HEK293T (cell line): ENCODE measurements around the gene HYCC2.
"Not testable (repeated sequence)": the region's sequence is repeated elsewhere in the genome, so short reads cannot be mapped to it uniquely, and the experiment has no call there.

ENCODE experiments used
- CTCF ChIA-PET: fragments of 350-600 bp; formaldehyde crosslinking; extraction: SDS; loops from one replicate; lab custom pipeline; 2021; ENCODE audit warnings: antibody characterized with exemption, inconsistent platforms; lab: Yijun Ruan, JAX
- POLR2A ChIA-PET: fragments of 350-600 bp; formaldehyde crosslinking; extraction: SDS; loops from one replicate; lab custom pipeline; 2020; ENCODE audit warnings: antibody characterized with exemption, inconsistent platforms; lab: Yijun Ruan, JAX
- DNase-seq: peaks from one replicate; pipeline ENCODE4 v3.0.0; 2012; ENCODE audit warnings: mixed read lengths; ENCODE audit errors: extremely low spot score
- ARNT ChIP-seq: fragments of 450-650 bp; IDR thresholded peaks from 2 replicates; pipeline ENCODE4 v1.6.1; 2017; ENCODE audit warnings: mild to moderate bottlenecking
- BHLHE40 ChIP-seq: fragments of 450-650 bp; IDR thresholded peaks from 2 replicates; pipeline ENCODE4 v1.6.1; 2016; ENCODE audit warnings: mild to moderate bottlenecking, moderate library complexity, borderline replicate concordance
- CTBP1 ChIP-seq: fragments of 450-650 bp; IDR thresholded peaks from 2 replicates; pipeline ENCODE4 v1.6.1; 2016; ENCODE audit warnings: borderline replicate concordance
- ELF4 ChIP-seq: fragments of 450-650 bp; IDR thresholded peaks from 2 replicates; pipeline ENCODE4 v1.6.1; 2017; ENCODE audit warnings: antibody characterized with exemption
- FOXA1 ChIP-seq: fragments of 450-650 bp; IDR thresholded peaks from 2 replicates; pipeline ENCODE4 v1.6.1; 2016; ENCODE audit warnings: mild to moderate bottlenecking
- FOXK2 ChIP-seq: fragments of 450-650 bp; IDR thresholded peaks from 2 replicates; pipeline ENCODE4 v1.6.1; 2016; ENCODE audit warnings: mild to moderate bottlenecking
- FOXM1 ChIP-seq: fragments of 450-650 bp; IDR thresholded peaks from 2 replicates; pipeline ENCODE4 v1.6.1; 2017; ENCODE audit warnings: mild to moderate bottlenecking, borderline replicate concordance
- HDGF ChIP-seq: fragments of 450-650 bp; IDR thresholded peaks from 2 replicates; pipeline ENCODE4 v1.6.1; 2017; ENCODE audit warnings: antibody characterized with exemption, borderline replicate concordance
- L3MBTL2 ChIP-seq: fragments of 450-650 bp; conservative IDR thresholded peaks from 2 replicates; pipeline ENCODE4 v1.6.1; 2016; ENCODE audit warnings: mild to moderate bottlenecking
- LEF1 ChIP-seq: fragments of 450-650 bp; IDR thresholded peaks from 2 replicates; pipeline ENCODE4 v1.6.1; 2017; ENCODE audit warnings: mild to moderate bottlenecking, borderline replicate concordance
- NFRKB ChIP-seq: fragments of 450-650 bp; IDR thresholded peaks from 2 replicates; pipeline ENCODE4 v1.6.1; 2016; ENCODE audit warnings: mild to moderate bottlenecking, moderate library complexity
- SP1 ChIP-seq: fragments of 450-650 bp; IDR thresholded peaks from 2 replicates; pipeline ENCODE4 v1.6.1; 2017
- SUZ12 ChIP-seq: fragments of 450-650 bp; IDR thresholded peaks from 2 replicates; pipeline ENCODE4 v1.6.1; 2016; ENCODE audit warnings: mild to moderate bottlenecking
- TARDBP ChIP-seq: fragments of 450-650 bp; IDR thresholded peaks from 2 replicates; pipeline ENCODE4 v1.6.1; 2016
- ZNF384 ChIP-seq: fragments of 450-650 bp; IDR thresholded peaks from 2 replicates; pipeline ENCODE4 v1.6.1; 2016
- TF ChIP-seq, protein P1 (sequence below): fragments of 450-650 bp; IDR thresholded peaks from 2 replicates; pipeline ENCODE4 v1.6.1; 2016

HYCC2 gene

DNA sequence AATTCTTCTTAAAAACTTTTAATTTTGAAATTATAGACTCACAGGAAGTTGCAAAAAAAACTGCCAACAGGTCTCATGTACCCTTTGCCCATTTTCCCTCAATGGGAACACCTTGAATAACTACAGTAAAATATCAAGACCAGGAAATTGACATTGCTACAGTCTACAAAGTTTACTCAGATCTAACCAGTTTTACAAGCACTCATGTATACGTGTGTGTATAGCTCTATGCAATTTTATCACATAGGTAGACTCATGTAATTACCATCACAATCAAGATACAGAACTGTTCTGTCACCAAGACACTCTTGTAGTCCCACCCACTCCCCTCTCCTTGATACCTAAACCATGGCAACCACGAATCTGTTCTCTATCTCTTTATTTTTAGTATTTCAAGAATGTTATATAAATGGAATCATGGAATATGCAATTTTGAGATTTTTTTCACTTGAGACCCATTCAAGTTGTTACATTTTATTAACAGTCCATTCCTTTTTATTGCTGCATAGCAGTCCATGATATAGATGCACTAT is 6.6 kb downstream of the HYCC2 start:
- POLR2A ChIA-PET = no interaction called here
- TF ChIP-seq L3MBTL2 (no peak), HDGF (no peak), SP1 (no peak), FOXK2 (no peak), ELF4 (no peak), SUZ12 (no peak), FOXM1 (no peak), LEF1 (no peak), ZNF384 (no peak), BHLHE40 (no peak), NFRKB (no peak), CTBP1 (no peak), FOXA1 (no peak), ARNT (no peak), TARDBP (no peak)
- TF ChIP-seq, protein P1, sequence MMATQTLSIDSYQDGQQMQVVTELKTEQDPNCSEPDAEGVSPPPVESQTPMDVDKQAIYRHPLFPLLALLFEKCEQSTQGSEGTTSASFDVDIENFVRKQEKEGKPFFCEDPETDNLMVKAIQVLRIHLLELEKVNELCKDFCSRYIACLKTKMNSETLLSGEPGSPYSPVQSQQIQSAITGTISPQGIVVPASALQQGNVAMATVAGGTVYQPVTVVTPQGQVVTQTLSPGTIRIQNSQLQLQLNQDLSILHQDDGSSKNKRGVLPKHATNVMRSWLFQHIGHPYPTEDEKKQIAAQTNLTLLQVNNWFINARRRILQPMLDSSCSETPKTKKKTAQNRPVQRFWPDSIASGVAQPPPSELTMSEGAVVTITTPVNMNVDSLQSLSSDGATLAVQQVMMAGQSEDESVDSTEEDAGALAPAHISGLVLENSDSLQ = no peak
- CTCF ChIA-PET = no interaction called here
- DNase-seq = no peak

DNA sequence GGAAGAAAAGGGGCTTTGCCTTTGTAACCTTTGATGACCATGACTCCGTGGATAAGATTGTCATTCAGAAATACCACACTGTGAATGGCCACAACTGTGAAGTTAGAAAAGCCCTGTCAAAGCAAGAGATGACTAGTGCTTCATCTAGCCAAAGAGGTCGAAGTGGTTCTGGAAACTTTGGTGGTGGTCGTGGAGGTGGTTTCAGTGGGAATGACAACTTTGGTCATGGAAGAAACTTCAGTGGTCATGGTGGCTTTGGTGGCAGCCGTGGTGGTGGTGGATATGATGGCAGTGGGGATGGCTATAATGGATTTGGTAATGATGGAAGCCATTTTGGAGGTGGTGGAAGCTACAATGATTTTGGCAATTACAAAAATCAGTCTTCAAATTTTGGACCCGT is 8.0 kb downstream of the HYCC2 start:
- CTCF ChIA-PET = interaction anchor here (0.6 kb wide), 1 partner anchor 78 kb away, joined by 3 read pairs; no protein-coding TSS in a partner anchor
- POLR2A ChIA-PET, DNase-seq: not testable (repeated sequence)

- DNase-seq = no peak
- TF ChIP-seq FOXK2 (no peak), CTBP1 (no peak), ARNT (no peak), TARDBP (no peak), NFRKB (no peak), ELF4 (no peak), SUZ12 (no peak), L3MBTL2 (no peak), LEF1 (no peak)
- POLR2A ChIA-PET = no interaction called here
- CTCF ChIA-PET = no interaction called here
These were observed 11.3 kb downstream of the HYCC2 start for GRCh38 chr2:201059961-201060755.

GRCh38 chr2:201058914-201059313 is 12.6 kb downstream of the HYCC2 start:
- TF ChIP-seq, protein P1 = no peak
- no peak for TF ChIP-seq L3MBTL2
- TF ChIP-seq FOXA1 = no peak
- TF ChIP-seq ELF4 = no peak
- no peak for TF ChIP-seq BHLHE40
- no peak for TF ChIP-seq FOXK2
- no peak for TF ChIP-seq TARDBP
- TF ChIP-seq LEF1 = no peak
- TF ChIP-seq CTBP1 = no peak
- TF ChIP-seq SUZ12 = no peak
- no peak for TF ChIP-seq HDGF
- TF ChIP-seq FOXM1 = no peak
- TF ChIP-seq ARNT = no peak
- ChIA-PET POLR2A (interaction anchor here (0.7 to 0.8 kb wide), 2 partner anchors 50 to 93 kb away, joined by 3 read pairs; no protein-coding TSS in a partner anchor), CTCF (no interaction called here)
- DNase-seq = no peak

DNA sequence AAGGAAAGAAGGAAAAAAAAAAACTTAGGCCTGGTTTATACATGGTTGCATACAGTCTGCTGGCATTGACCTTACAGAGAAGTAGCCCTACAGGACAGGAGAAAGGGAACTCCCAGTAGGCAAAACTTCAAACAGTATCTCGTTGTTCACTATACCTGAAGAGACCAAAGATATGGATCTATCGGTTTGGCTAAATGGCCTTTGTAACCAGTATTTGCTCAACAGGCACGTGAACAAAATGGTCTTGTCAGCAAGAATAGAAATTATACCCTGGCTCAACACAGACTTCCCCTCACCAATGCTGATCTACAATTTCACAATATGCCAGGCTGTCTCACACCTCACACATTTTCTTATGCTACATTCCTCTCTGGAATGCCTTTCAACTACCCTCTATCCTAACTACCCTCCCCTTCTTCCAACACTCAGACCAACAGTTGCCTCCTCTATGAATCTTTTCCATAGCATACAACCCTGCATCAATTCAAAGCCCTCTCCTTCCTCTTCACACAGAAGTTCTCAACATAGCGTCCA is 13.7 kb downstream of the HYCC2 start:
- TF ChIP-seq NFRKB = no peak
- TF ChIP-seq ZNF384 = no peak
- TF ChIP-seq LEF1 = no peak
- TF ChIP-seq TARDBP = no peak
- TF ChIP-seq FOXA1 = no peak
- no peak for TF ChIP-seq FOXK2
- TF ChIP-seq FOXM1 = no peak
- TF ChIP-seq SP1 = no peak
- TF ChIP-seq CTBP1 = no peak
- TF ChIP-seq HDGF = no peak
- TF ChIP-seq ARNT = no peak
- TF ChIP-seq SUZ12 = no peak
- TF ChIP-seq ELF4 = no peak
- ChIA-PET CTCF (no interaction called here), POLR2A (no interaction called here)
- no peak for DNase-seq

DNA sequence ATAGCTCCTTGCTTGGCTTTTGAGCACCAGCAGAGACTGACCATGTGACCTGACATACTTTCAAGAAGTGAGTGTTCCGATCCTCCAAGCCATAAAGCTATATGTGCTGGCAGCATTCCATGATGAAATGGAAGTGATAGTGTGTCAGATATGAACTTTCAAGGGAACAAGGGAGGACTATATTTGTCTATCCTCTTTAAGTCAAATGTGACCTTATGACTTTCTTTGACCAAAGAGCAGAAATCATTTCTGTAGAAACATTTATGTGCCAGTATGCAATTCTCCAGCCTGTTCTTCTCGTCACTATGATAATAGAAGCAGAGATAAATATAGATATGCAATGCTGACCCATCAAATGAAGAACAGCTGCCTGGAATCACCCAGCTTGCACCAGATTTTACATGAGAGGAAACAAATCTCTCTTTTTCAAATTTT is 14.4 kb downstream of the HYCC2 start:
- ChIA-PET POLR2A (interaction anchor here (1.3 kb wide), 1 partner anchor 59 kb away, joined by 4 read pairs; the partner anchor contains the start of gene CFLAR), CTCF (interaction anchor here (2.0 kb wide), 1 partner anchor 12 kb away, joined by 5 read pairs; no protein-coding TSS in a partner anchor)
- DNase-seq = no peak
- TF ChIP-seq NFRKB = no peak
- no peak for TF ChIP-seq ARNT
- TF ChIP-seq BHLHE40 = no peak
- TF ChIP-seq SUZ12 = no peak
- TF ChIP-seq HDGF = no peak
- no peak for TF ChIP-seq FOXK2
- no peak for TF ChIP-seq CTBP1
- TF ChIP-seq, protein P1 = no peak
- TF ChIP-seq L3MBTL2 = no peak
- no peak for TF ChIP-seq FOXA1
- no peak for TF ChIP-seq FOXM1
- no peak for TF ChIP-seq TARDBP
